ENCODE results near the gene DOHH.

- TF ChIP-seq GATA2 (IDR thresholded peaks at IDR 0.05; ENCODE audit: low read depth, low read length) = no peak
- no peak for TF ChIP-seq GATA3 (IDR thresholded peaks at IDR 0.05; ENCODE audit: low read depth, low read length)
Measured at GRCh38 chr19:3546119-3546518, 45.6 kb upstream of the DOHH start.

Data from SH-SY5Y (cell line).